ENCODE measurements around the gene MAMDC2.

Gene MAMDC2

DNA sequence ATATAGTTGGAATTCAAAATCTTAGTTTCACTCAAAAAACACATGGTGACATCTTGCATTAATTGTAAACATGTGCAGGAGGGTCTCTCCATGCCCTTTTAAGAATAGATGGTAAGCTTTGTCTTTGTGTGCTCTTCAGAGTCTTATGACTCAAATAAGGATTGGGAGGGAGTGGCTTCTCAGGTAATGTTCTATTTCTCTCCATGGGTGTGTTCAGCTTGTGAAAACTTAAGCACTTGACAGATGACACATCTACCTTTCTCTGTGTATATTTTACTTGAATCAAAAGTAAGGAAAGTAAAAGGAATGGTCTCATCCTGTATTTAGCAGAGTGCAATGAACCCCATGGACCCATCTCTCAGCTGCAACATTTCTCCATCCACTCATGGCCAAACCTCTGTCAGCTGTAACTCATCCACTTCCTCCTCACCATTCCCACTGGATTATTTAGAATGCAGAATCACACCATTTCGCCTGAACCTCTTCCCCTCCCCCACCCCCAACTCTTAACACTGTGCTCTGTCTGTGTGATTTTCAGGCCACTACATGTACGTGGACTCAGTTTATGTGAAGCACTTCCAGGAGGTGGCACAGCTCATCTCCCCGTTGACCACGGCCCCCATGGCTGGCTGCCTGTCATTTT is 82.1 kb downstream of the MAMDC2 start:
- H3K36me3 ChIP-seq (ENCODE audit: control insufficient read depth in 2 of 2, insufficient read depth in 2 of 2, low read length in 2 of 2) = peaks cover 0 to 3% of the 10 kb centered on the region in 2 donors
- no peak overlapping the region for H3K9ac ChIP-seq (ENCODE audit: low read depth in 1 of 2, low read length in 2 of 2)
- H3K27ac ChIP-seq (ENCODE audit: low read depth in 2 of 2, low read length in 2 of 2) = peak overlapping the region in 1 of 2 donors; percentile 48
- H3K4me1 ChIP-seq (ENCODE audit: control insufficient read depth in 2 of 2, insufficient read depth in 2 of 2, low read length in 2 of 2) = peaks cover 0 to 7% of the 10 kb centered on the region in 2 donors
- H3K9me3 ChIP-seq (ENCODE audit: control insufficient read depth in 2 of 2, low read length in 2 of 2) = no peaks in the 10 kb centered on the region
- H3K27me3 ChIP-seq (ENCODE audit: control insufficient read depth in 2 of 2, insufficient read depth in 2 of 2, low read length in 2 of 2) = no peaks in the 10 kb centered on the region
- no peak overlapping the region for H3K4me3 ChIP-seq (ENCODE audit: low read length in 2 of 2)

DNA sequence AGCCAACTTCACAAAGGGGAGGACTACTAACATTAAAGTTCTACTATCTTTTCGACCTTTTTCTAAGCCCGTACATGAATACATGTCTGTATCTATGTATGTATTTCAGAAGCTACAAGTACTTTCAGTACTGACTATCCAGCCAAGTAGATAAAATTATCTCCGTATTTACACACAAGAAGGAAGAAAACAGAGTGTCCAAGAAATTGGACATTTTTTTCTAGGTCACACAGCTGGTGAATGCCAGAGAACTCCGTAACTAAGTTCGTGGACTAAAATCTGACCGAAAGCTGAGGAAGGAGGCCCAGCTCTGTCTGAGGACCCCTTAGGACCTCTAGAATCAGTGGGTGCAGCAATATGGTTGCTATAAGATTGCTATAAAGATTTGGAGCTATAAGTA is 83.4 kb downstream of the MAMDC2 start:
- no peak overlapping the region for H3K27ac ChIP-seq (ENCODE audit: low read depth in 2 of 2, low read length in 2 of 2)

DNA sequence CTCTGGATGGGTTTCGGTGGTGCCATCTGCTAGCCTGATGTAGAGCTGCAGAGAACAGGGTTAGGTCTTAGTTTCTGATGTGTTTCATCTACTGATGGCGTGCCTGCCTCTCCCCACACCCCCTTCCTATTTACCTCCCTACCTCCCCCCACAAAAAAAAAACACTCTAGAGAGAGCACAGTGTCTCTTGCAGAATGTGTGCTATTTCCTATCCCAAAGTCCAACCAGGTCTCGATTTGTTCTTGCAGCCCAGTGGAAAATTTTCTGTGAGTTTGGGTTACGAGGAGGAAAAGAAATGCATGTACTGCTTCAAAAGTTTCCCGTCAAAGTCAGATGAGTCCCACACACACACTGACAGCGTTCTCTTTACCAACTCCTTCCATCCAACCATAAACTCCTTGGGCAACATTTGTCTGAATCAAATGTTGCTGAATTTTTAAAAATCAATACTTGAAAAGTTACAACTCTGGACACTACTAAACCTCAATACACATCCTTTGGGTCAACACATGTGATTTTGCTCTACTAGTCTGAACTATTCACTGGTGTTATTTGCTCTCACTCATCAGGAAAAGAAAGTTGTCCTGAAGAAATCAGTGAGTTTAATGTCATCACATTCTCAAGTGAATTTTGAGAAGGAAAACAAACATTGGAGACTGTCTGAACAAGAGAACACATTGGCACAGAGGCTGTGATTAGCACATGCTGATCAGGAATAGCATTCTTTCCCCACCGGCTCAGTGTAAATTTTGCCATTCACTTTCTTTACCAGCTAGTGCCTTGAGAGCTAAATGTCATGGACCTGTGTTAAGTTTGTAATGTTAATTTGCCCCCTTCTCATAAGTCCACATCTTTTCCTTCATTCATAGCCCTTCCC is 84.1 kb downstream of the MAMDC2 start:
- Histone ChIP-seq H3K36me3 (ENCODE audit: control insufficient read depth in 2 of 2, insufficient read depth in 2 of 2, low read length in 2 of 2) (peaks cover 0 to 3% of the 10 kb centered on the region in 2 donors), H3K27me3 (ENCODE audit: control insufficient read depth in 2 of 2, insufficient read depth in 2 of 2, low read length in 2 of 2) (no peaks in the 10 kb centered on the region), H3K9me3 (ENCODE audit: control insufficient read depth in 2 of 2, low read length in 2 of 2) (no peaks in the 10 kb centered on the region), H3K4me1 (ENCODE audit: control insufficient read depth in 2 of 2, insufficient read depth in 2 of 2, low read length in 2 of 2) (peaks cover 0 to 7% of the 10 kb centered on the region in 2 donors), H3K9ac (ENCODE audit: low read depth in 1 of 2, low read length in 2 of 2) (no peak overlapping the region), H3K4me3 (ENCODE audit: low read length in 2 of 2) (no peak overlapping the region), H3K27ac (ENCODE audit: low read depth in 2 of 2, low read length in 2 of 2) (no peak overlapping the region)

More for the DNA sequence above, 83.4 kb downstream of the MAMDC2 start:
- H3K9ac ChIP-seq (ENCODE audit: low read depth in 1 of 2, low read length in 2 of 2) = no peak overlapping the region
- peaks cover 0 to 3% of the 10 kb centered on the region in 2 donors for H3K36me3 ChIP-seq (ENCODE audit: control insufficient read depth in 2 of 2, insufficient read depth in 2 of 2, low read length in 2 of 2)
- no peaks in the 10 kb centered on the region for H3K9me3 ChIP-seq (ENCODE audit: control insufficient read depth in 2 of 2, low read length in 2 of 2)
- no peaks in the 10 kb centered on the region for H3K27me3 ChIP-seq (ENCODE audit: control insufficient read depth in 2 of 2, insufficient read depth in 2 of 2, low read length in 2 of 2)
- H3K4me1 ChIP-seq (ENCODE audit: control insufficient read depth in 2 of 2, insufficient read depth in 2 of 2, low read length in 2 of 2) = peaks cover 0 to 7% of the 10 kb centered on the region in 2 donors
- H3K4me3 ChIP-seq (ENCODE audit: low read length in 2 of 2) = no peak overlapping the region

DNA sequence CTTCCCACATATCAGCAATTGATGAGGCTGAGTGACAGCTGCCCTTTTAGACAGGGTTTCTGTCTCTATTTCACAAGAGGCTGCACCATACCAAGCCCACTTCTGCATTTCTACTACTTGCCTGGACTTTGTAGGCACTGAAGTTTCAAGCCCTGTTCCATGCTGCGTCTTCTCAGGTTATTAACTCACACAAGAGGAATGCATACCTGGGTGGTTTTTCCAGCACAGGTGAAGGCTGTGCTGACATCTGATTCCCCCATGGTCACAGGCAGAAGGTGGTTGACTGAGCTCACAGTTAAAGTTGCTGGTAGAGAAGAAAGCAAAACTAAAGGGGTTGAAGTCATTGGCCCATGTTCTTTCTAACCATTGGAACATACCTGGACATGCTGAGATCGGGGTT is 86.6 kb downstream of the MAMDC2 start:
- Histone ChIP-seq H3K9ac (ENCODE audit: low read depth in 1 of 2, low read length in 2 of 2) (no peak overlapping the region), H3K27ac (ENCODE audit: low read depth in 2 of 2, low read length in 2 of 2) (no peak overlapping the region), H3K27me3 (ENCODE audit: control insufficient read depth in 2 of 2, insufficient read depth in 2 of 2, low read length in 2 of 2) (no peaks in the 10 kb centered on the region), H3K9me3 (ENCODE audit: control insufficient read depth in 2 of 2, low read length in 2 of 2) (no peaks in the 10 kb centered on the region), H3K4me1 (ENCODE audit: control insufficient read depth in 2 of 2, insufficient read depth in 2 of 2, low read length in 2 of 2) (peaks cover 0 to 7% of the 10 kb centered on the region in 2 donors), H3K36me3 (ENCODE audit: control insufficient read depth in 2 of 2, insufficient read depth in 2 of 2, low read length in 2 of 2) (no peaks in the 10 kb centered on the region), H3K4me3 (ENCODE audit: low read length in 2 of 2) (no peak overlapping the region)

DNA sequence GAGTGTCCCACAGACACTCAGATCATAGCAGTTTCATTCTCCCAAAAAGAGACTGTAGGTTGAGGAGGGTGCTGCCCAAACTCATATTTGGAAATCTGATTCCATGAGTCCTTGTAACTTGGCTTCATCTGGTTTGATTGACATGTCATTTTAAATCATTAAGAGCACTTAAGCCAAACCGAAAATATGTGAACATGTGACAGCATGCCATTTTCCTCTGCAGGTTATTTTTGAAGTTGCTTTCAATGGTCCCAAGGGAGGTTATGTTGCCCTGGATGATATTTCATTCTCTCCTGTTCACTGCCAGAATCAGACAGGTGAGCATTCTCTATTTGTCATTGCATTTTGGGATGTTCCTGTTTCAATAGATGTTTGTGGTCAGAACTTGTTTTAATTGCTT is 87.6 kb downstream of the MAMDC2 start:
- H3K27ac ChIP-seq (ENCODE audit: low read depth in 2 of 2, low read length in 2 of 2) = no peak overlapping the region
- H3K4me3 ChIP-seq (ENCODE audit: low read length in 2 of 2) = no peak overlapping the region
- no peaks in the 10 kb centered on the region for H3K27me3 ChIP-seq (ENCODE audit: control insufficient read depth in 2 of 2, insufficient read depth in 2 of 2, low read length in 2 of 2)
- peaks cover 0 to 2% of the 10 kb centered on the region in 2 donors for H3K4me1 ChIP-seq (ENCODE audit: control insufficient read depth in 2 of 2, insufficient read depth in 2 of 2, low read length in 2 of 2)
- H3K36me3 ChIP-seq (ENCODE audit: control insufficient read depth in 2 of 2, insufficient read depth in 2 of 2, low read length in 2 of 2) = no peaks in the 10 kb centered on the region
- H3K9ac ChIP-seq (ENCODE audit: low read depth in 1 of 2, low read length in 2 of 2) = no peak overlapping the region
- H3K9me3 ChIP-seq (ENCODE audit: control insufficient read depth in 2 of 2, low read length in 2 of 2) = no peaks in the 10 kb centered on the region

DNA sequence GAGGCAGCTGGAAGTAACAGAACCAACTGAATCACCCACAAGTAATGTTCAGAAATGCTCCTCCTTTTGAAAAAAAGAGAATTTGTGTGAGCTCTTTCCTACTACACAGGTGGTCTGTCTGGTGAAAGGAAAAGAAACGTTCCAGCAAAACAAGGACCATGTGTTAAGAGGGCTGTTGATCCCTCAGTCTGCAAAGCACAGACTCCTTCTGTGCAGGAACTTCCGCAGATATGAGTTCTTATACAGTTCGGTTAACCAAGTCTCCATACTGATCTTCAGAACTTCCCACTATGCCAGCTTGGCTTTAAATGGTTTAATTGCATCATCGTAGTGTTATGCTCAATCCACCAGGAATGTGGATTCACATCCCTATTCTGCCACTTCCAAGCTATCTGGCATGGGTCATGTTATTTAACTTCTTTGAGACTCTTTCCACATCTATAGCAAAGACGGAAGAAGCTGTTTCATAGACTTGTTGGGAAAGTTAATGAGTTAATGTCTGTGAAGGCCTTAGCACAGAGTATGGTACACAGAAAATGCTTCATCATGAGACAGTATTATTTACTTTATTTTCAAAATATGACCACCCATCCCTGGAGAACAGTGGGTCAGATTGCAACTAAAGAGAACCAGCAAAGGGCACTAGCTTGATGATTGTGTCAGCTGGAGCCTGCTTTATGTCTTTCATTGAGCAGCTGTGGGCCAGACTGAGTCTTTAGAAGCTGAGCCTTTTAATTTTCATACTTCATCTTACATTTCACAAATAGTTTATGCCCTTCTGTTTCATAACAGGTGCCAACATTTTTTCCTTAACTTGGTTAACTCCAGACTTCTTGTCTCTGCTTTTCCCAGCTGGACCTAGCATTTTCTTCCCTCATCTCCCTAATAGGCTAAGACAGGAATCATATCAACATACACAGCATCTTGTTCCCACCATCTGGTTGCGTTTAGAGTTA is 89.9 kb downstream of the MAMDC2 start:
- Histone ChIP-seq H3K4me1 (ENCODE audit: control insufficient read depth in 2 of 2, insufficient read depth in 2 of 2, low read length in 2 of 2) (no peaks in the 10 kb centered on the region), H3K9me3 (ENCODE audit: control insufficient read depth in 2 of 2, low read length in 2 of 2) (no peaks in the 10 kb centered on the region), H3K4me3 (ENCODE audit: low read length in 2 of 2) (no peak overlapping the region), H3K27ac (ENCODE audit: low read depth in 2 of 2, low read length in 2 of 2) (no peak overlapping the region), H3K36me3 (ENCODE audit: control insufficient read depth in 2 of 2, insufficient read depth in 2 of 2, low read length in 2 of 2) (no peaks in the 10 kb centered on the region), H3K27me3 (ENCODE audit: control insufficient read depth in 2 of 2, insufficient read depth in 2 of 2, low read length in 2 of 2) (no peaks in the 10 kb centered on the region), H3K9ac (ENCODE audit: low read depth in 1 of 2, low read length in 2 of 2) (no peak overlapping the region)

DNA sequence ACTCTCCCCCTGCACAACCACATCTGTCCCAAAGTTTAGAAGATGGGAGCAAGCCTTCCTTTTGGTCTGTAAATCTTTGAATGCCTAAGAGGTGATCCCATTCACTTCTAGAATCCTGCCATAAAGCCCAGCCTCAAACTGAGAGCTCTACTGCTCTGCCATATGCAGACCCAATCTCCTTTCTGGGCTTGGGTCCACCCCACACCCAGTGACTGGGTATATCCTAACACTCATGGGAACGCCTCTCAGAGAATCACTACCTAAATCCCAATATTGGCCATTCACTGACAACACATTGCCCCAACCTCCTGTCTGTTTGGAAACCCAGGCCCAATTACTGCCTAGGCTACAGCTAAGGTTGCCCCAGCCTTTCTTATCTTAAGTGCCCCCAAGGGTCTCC is 90.7 kb downstream of the MAMDC2 start:
- H3K27ac ChIP-seq (ENCODE audit: low read depth in 2 of 2, low read length in 2 of 2) = no peak overlapping the region
- H3K4me3 ChIP-seq (ENCODE audit: low read length in 2 of 2) = no peak overlapping the region
- no peaks in the 10 kb centered on the region for H3K27me3 ChIP-seq (ENCODE audit: control insufficient read depth in 2 of 2, insufficient read depth in 2 of 2, low read length in 2 of 2)
- no peaks in the 10 kb centered on the region for H3K9me3 ChIP-seq (ENCODE audit: control insufficient read depth in 2 of 2, low read length in 2 of 2)
- no peak overlapping the region for H3K9ac ChIP-seq (ENCODE audit: low read depth in 1 of 2, low read length in 2 of 2)
- no peaks in the 10 kb centered on the region for H3K36me3 ChIP-seq (ENCODE audit: control insufficient read depth in 2 of 2, insufficient read depth in 2 of 2, low read length in 2 of 2)
- no peaks in the 10 kb centered on the region for H3K4me1 ChIP-seq (ENCODE audit: control insufficient read depth in 2 of 2, insufficient read depth in 2 of 2, low read length in 2 of 2)

DNA sequence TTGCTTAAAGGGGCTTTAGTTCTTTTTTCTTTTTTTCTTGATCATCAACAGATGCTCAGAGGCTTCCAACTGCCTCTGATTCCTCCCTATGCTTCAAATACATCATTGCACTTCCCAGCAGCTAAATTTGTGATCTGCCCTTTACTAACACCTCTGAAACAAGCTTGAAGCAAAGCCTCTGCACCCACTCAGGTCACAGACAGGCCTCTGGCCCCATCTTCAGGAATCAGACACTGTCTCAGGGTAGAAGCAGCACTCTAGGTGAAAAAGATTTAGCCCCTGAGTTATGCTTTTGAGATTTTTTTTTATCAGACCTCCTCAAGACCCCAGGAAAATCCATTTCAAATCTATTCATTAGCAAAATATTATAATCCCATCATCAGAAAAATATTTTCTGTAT is 91.5 kb downstream of the MAMDC2 start:
- H3K27me3 ChIP-seq (ENCODE audit: control insufficient read depth in 2 of 2, insufficient read depth in 2 of 2, low read length in 2 of 2) = no peaks in the 10 kb centered on the region
- H3K27ac ChIP-seq (ENCODE audit: low read depth in 2 of 2, low read length in 2 of 2) = no peak overlapping the region
- H3K4me3 ChIP-seq (ENCODE audit: low read length in 2 of 2) = no peak overlapping the region
- peaks cover 0 to 3% of the 10 kb centered on the region in 2 donors for H3K36me3 ChIP-seq (ENCODE audit: control insufficient read depth in 2 of 2, insufficient read depth in 2 of 2, low read length in 2 of 2)
- H3K9me3 ChIP-seq (ENCODE audit: control insufficient read depth in 2 of 2, low read length in 2 of 2) = no peaks in the 10 kb centered on the region
- H3K4me1 ChIP-seq (ENCODE audit: control insufficient read depth in 2 of 2, insufficient read depth in 2 of 2, low read length in 2 of 2) = no peaks in the 10 kb centered on the region
- no peak overlapping the region for H3K9ac ChIP-seq (ENCODE audit: low read depth in 1 of 2, low read length in 2 of 2)

DNA sequence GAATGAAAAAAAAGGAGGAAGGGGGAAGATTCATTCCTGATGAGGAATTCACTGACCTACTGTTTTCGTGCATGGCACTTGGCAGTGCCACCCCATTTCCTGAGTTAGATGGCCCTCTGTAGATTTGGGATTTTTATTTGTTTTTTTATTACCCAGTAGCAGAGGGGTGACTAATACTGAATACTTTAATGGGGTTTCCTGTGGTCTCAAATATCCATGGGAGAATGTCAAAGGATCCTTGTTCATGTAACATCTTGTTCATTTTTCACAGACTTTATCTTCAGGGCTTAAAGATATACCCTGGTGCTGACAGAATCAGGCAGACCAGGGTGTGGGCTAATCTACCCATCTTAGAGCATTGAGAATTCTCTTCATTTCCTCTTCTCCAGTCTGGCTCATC is 93.0 kb downstream of the MAMDC2 start:
- Histone ChIP-seq H3K4me3 (ENCODE audit: low read length in 2 of 2) (no peak overlapping the region), H3K4me1 (ENCODE audit: control insufficient read depth in 2 of 2, insufficient read depth in 2 of 2, low read length in 2 of 2) (no peaks in the 10 kb centered on the region), H3K27ac (ENCODE audit: low read depth in 2 of 2, low read length in 2 of 2) (no peak overlapping the region), H3K9me3 (ENCODE audit: control insufficient read depth in 2 of 2, low read length in 2 of 2) (no peaks in the 10 kb centered on the region), H3K36me3 (ENCODE audit: control insufficient read depth in 2 of 2, insufficient read depth in 2 of 2, low read length in 2 of 2) (peaks cover 0 to 5% of the 10 kb centered on the region in 2 donors), H3K27me3 (ENCODE audit: control insufficient read depth in 2 of 2, insufficient read depth in 2 of 2, low read length in 2 of 2) (no peaks in the 10 kb centered on the region), H3K9ac (ENCODE audit: low read depth in 1 of 2, low read length in 2 of 2) (no peak overlapping the region)

Measured in mucosa of rectum (tissue), 2 donors.